Ishikawa (cell line): ENCODE results near the gene CINP.

Experiments used
- CEBPB ChIP-seq: IDR thresholded peaks from 2 replicates; pipeline ENCODE4 v1.6.1; 2012
- CREB1 ChIP-seq: IDR thresholded peaks from 2 replicates; pipeline ENCODE4 v1.6.1; 2012; ENCODE audit warnings: low read depth
- EGR1 ChIP-seq: IDR thresholded peaks from 2 replicates; pipeline ENCODE4 v1.6.1; 2012
- EP300 ChIP-seq: IDR thresholded peaks from 2 replicates; pipeline ENCODE4 v1.6.1; 2012; ENCODE audit warnings: borderline replicate concordance
- FOXM1 ChIP-seq: IDR thresholded peaks from 2 replicates; pipeline ENCODE4 v1.6.1; 2012; ENCODE audit warnings: low read depth, borderline replicate concordance
- MAX ChIP-seq: IDR thresholded peaks from 2 replicates; pipeline ENCODE4 v1.6.1; 2012
- NFIC ChIP-seq: IDR thresholded peaks from 2 replicates; pipeline ENCODE4 v1.6.1; 2012
- RAD21 ChIP-seq: IDR thresholded peaks from 2 replicates; pipeline ENCODE4 v1.6.1; 2012; ENCODE audit warnings: low read depth
- REST ChIP-seq: IDR thresholded peaks from 2 replicates; pipeline ENCODE4 v1.6.1; 2012; ENCODE audit warnings: low read depth, mild to moderate bottlenecking
- TAF1 ChIP-seq: IDR thresholded peaks from 2 replicates; pipeline ENCODE4 v1.6.1; 2012; ENCODE audit warnings: low read depth, mild to moderate bottlenecking
- TCF12 ChIP-seq: IDR thresholded peaks from 2 replicates; pipeline ENCODE4 v1.6.1; 2012; ENCODE audit warnings: low read depth
- TEAD4 ChIP-seq: IDR thresholded peaks from 2 replicates; pipeline ENCODE4 v1.6.1; 2012
- USF1 ChIP-seq: IDR thresholded peaks from 2 replicates; pipeline ENCODE4 v1.6.1; 2012
- YY1 ChIP-seq: IDR thresholded peaks from 2 replicates; pipeline ENCODE4 v1.6.1; 2012; ENCODE audit warnings: low read depth
- ZBTB7A ChIP-seq: IDR thresholded peaks from 2 replicates; pipeline ENCODE4 v1.6.1; 2012; ENCODE audit warnings: low read depth

Gene CINP

GRCh38 chr14:102377696-102378095 is 15.0 kb upstream of the CINP start:
- peak; percentile 43; the same call in 1 of the 2 replicates for TF ChIP-seq NFIC
- TF ChIP-seq REST: no peak

- TF ChIP-seq USF1 (no peak), EGR1 (no peak), CEBPB (no peak), TEAD4 (no peak), TCF12 (no peak), NFIC (no peak), FOXM1 (no peak), ZBTB7A (no peak), RAD21 (no peak), EP300 (no peak), YY1 (no peak), REST (no peak), CREB1 (no peak), MAX (no peak)
These were observed 12.4 kb upstream of the CINP start for GRCh38 chr14:102375119-102375518.

- TF ChIP-seq USF1 (no peak), CEBPB (no peak), TEAD4 (no peak), CREB1 (no peak), ZBTB7A (no peak), REST (no peak), TCF12 (no peak), MAX (no peak), EP300 (no peak), EGR1 (no peak)
These were observed 11.6 kb upstream of the CINP start for GRCh38 chr14:102374264-102374663.

GRCh38 chr14:102373110-102373509 is 10.4 kb upstream of the CINP start:
- TF ChIP-seq TEAD4: no peak

- TF ChIP-seq TAF1: no peak
- no peak for TF ChIP-seq TCF12
- no peak for TF ChIP-seq CEBPB
- no peak for TF ChIP-seq RAD21
- no peak for TF ChIP-seq YY1
- TF ChIP-seq MAX: no peak
- no peak for TF ChIP-seq EGR1
- no peak for TF ChIP-seq ZBTB7A
- no peak for TF ChIP-seq NFIC
- no peak for TF ChIP-seq TEAD4
- TF ChIP-seq REST: no peak
- TF ChIP-seq EP300: no peak
- no peak for TF ChIP-seq CREB1
- no peak for TF ChIP-seq FOXM1
- no peak for TF ChIP-seq USF1
These were observed 8.7 kb upstream of the CINP start for GRCh38 chr14:102371361-102371760.
